HEK293 (cell line): ENCODE data around the gene SDHD.

Experiments
- ATF2 ChIP-seq: fragments of 450-650 bp; formaldehyde crosslinking; IDR thresholded peaks from 2 replicates; pipeline ENCODE4 v1.5.1; 2016; ENCODE audit warnings: missing biosample characterization, missing genetic modification characterization, low read depth
- CTCF ChIP-seq: fragments of 450-650 bp; formaldehyde crosslinking; IDR thresholded peaks from 2 replicates; pipeline ENCODE4 v1.5.1; 2016; ENCODE audit warnings: missing biosample characterization, missing genetic modification characterization
- TRIM28 ChIP-seq: IDR thresholded peaks from 2 replicates; pipeline ENCODE4 v1.6.1; 2011; ENCODE audit warnings: low read length, control low read depth, borderline replicate concordance
- ZNF223 ChIP-seq: fragments of 450-650 bp; formaldehyde crosslinking; IDR thresholded peaks from 2 replicates; pipeline ENCODE4 v1.5.1; 2016; ENCODE audit warnings: missing biosample characterization, missing genetic modification characterization
- ZNF830 ChIP-seq: fragments of 450-650 bp; IDR thresholded peaks from 2 replicates; pipeline ENCODE4 v1.5.0; 2018; ENCODE audit warnings: missing biosample characterization, missing genetic modification characterization, low read depth, mild to moderate bottlenecking, moderate library complexity
- TF ChIP-seq, protein P1 (sequence below): fragments of 450-650 bp; formaldehyde crosslinking; IDR thresholded peaks from 2 replicates; pipeline ENCODE4 v1.5.1; 2016; ENCODE audit warnings: missing biosample characterization, missing genetic modification characterization

DNA sequence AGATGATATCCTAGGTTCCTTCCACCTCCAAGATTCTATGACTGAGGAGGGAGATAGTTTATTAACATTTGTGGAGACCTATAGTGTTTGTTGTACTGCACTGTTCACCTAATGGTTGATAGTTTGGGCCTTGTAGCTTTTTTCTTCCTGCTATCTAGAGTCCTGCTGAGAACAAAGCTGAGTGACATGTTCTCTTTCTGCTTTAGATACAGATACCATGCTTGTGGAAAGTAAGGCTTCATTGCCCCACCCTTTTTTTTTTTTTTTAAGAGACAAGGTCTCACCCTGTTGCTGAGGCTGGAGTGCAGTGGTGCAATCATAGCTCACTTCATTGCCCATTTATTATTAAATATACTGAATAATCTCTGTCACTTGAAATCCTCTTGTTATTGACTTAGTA, 49.1 kb upstream of the SDHD start:
- TF ChIP-seq, protein P1, sequence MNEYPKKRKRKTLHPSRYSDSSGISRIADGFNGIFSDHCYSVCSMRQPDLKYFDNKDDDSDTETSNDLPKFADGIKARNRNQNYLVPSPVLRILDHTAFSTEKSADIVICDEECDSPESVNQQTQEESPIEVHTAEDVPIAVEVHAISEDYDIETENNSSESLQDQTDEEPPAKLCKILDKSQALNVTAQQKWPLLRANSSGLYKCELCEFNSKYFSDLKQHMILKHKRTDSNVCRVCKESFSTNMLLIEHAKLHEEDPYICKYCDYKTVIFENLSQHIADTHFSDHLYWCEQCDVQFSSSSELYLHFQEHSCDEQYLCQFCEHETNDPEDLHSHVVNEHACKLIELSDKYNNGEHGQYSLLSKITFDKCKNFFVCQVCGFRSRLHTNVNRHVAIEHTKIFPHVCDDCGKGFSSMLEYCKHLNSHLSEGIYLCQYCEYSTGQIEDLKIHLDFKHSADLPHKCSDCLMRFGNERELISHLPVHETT: no peak
- TF ChIP-seq CTCF (tag by site-specific recombination): no peak
- no peak for TF ChIP-seq ZNF830 (tag by site-specific recombination)
- TF ChIP-seq ZNF223: no peak
- no peak for TF ChIP-seq TRIM28
- no peak for TF ChIP-seq ATF2 (tag by site-specific recombination)
